Kidney epithelial cell (primary cell): ENCODE results near the gene PEX5L. TPM values are rescaled to one million over a fixed set of nuclear protein-coding genes. Genes with fewer than 3 reads are reported as not detected.
"Not testable (repeated sequence)": the region's sequence is repeated elsewhere in the genome, so short reads cannot be mapped to it uniquely, and the experiment has no call there.

Experiments used
- DNase-seq: peaks from one replicate; pipeline ENCODE4 v3.0.0-alpha.2; 2010; ENCODE audit warnings: low read depth
- H3K27me3 ChIP-seq: 2 replicates; pipeline ENCODE4 v1.6.0; 2011; ENCODE audit warnings: low read length; ENCODE audit not compliant: control insufficient read depth, insufficient read depth
- H3K36me3 ChIP-seq: 2 replicates; pipeline ENCODE4 v1.5.1; 2011; ENCODE audit warnings: low read length; ENCODE audit not compliant: control insufficient read depth, insufficient read depth
- H3K4me3 ChIP-seq: 2 replicates; pipeline ENCODE4 v1.5.1; 2011; ENCODE audit warnings: low read depth, mild to moderate bottlenecking, control low read depth, low read length
- total RNA-seq: library from RNA; depleted of rRNA; stranded (reverse); fragments of >200 nt; gene quantifications from 2 replicates; pipeline ENCODE4 v1.2.3, GENCODE V29; 2015
- TF ChIP-seq, protein P1 (sequence below): IDR thresholded peaks from 2 replicates; pipeline ENCODE4 v1.5.1; 2011; ENCODE audit warnings: mild to moderate bottlenecking, moderate library complexity, low read length, control low read depth, inconsistent platforms; ENCODE audit not compliant: insufficient read depth, poor library complexity, severe bottlenecking

PEX5L gene
- total RNA-seq, 1 donor from 2014 or later, result 0.04 TPM

DNA sequence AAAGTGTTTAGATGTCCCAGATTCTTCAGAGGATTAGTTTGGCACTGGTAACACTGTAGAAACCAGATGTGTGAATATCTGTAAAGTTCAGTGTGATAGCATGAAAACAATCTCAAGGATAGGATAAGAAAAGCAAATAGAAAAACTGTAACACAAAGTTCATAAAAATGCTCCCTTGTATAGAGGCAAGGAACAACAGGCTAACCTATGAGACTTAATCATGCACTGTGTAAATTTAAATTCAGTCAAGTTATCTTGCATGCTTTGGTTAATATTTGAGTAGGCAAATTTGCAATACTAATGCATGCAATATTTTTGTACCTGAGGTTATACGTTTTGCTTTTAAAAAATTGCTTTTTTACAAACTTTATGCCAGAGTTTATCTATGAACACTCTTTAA lies 239.5 kb downstream of the PEX5L start:
- TF ChIP-seq, protein P1, sequence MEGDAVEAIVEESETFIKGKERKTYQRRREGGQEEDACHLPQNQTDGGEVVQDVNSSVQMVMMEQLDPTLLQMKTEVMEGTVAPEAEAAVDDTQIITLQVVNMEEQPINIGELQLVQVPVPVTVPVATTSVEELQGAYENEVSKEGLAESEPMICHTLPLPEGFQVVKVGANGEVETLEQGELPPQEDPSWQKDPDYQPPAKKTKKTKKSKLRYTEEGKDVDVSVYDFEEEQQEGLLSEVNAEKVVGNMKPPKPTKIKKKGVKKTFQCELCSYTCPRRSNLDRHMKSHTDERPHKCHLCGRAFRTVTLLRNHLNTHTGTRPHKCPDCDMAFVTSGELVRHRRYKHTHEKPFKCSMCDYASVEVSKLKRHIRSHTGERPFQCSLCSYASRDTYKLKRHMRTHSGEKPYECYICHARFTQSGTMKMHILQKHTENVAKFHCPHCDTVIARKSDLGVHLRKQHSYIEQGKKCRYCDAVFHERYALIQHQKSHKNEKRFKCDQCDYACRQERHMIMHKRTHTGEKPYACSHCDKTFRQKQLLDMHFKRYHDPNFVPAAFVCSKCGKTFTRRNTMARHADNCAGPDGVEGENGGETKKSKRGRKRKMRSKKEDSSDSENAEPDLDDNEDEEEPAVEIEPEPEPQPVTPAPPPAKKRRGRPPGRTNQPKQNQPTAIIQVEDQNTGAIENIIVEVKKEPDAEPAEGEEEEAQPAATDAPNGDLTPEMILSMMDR, result no peak
- H3K27me3 ChIP-seq, result no peaks in the 10 kb centered on the region
- no peak overlapping the region for H3K4me3 ChIP-seq
- DNase-seq, result no peak
- no peaks in the 10 kb centered on the region for H3K36me3 ChIP-seq

DNA sequence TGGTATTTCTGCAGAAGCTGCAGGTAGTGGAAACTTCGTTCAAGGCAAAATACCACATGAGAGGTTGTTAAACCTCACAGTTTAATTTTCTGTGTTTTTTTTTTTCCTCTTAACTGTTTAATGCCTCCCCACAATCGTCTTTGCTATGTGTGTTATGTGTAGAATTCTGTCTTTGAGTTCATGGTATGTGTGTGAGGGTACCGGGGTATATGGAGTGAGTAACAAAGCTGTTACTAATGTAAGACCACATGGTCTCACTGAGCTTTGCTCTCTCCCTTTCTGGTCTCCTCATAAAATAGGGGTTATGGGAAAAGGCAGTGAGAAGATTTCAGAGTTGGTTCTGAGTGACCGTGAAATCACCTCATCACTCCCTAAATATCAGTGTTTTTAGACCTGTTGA lies 240.3 kb downstream of the PEX5L start:
- Histone ChIP-seq H3K4me3 (no peak overlapping the region), H3K36me3 (no peaks in the 10 kb centered on the region), H3K27me3 (no peaks in the 10 kb centered on the region)
- no peak for DNase-seq
- TF ChIP-seq, protein P1, result no peak

DNA sequence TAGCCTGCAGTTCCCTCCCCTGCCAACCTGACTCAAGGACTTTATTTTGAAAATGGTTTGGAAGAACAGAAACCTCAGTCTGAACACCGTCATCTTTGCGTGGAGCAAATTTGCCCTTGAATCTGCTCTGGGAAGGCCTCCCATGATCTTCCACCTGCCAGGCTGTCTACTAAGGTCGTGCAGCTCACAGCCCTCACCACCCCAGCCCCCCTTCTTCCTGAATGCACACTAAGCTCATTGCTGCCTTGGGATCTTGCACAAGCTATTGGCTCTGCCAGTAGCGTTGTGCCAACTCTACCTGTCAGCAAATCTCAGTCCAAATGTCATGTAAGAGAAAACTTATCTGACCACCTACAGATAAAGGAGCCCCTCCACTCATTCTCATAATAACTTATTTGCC lies 242.4 kb downstream of the PEX5L start:
- H3K27me3 ChIP-seq, result no peaks in the 10 kb centered on the region
- TF ChIP-seq, protein P1, result no peak
- DNase-seq, result no peak
- H3K36me3 ChIP-seq, result no peaks in the 10 kb centered on the region
- H3K4me3 ChIP-seq, result no peak overlapping the region

DNA sequence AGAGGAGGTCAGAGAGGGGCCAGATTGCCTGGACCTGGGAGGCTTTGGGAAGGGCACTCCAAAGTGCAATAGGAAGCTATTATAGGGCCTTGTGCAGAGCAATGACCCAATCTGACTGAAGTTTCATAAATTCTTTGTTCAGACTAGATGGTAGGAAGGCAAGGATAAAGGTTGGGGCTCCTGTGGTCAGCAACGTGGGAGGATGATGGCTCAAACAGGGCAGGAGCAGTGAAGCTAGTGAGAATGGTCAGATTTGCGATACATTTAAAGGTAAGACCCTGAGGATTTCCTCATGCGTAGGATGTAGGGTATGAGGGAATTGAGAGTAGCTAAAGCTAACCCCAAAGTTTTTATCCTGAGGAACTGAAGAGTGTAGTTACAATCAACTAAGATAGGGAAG lies 244.9 kb downstream of the PEX5L start:
- Histone ChIP-seq H3K36me3 (no peaks in the 10 kb centered on the region), H3K27me3 (no peaks in the 10 kb centered on the region), H3K4me3 (no peak overlapping the region)
- TF ChIP-seq, protein P1, result no peak
- DNase-seq, result no peak

DNA sequence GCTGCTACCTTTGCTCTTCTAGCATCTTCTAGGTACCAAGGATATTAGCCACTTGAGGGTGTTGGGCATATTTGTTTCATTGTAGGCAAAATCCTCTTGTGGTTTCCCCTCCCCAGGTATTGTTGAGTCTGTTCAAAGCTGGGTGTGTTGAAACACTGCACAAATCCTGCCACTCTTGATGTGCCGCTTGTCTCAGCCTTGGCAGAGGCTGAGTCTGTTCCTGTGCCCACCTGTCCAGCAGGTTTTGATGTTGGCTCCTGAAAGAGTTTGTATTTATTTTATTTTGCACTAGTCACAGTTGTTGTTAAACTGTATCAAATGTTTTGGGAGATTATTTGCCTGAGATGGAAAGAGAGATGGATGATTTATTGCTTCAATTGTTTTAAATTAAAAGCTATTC lies 247.7 kb downstream of the PEX5L start:
- no peaks in the 10 kb centered on the region for H3K27me3 ChIP-seq
- no peak for DNase-seq
- TF ChIP-seq, protein P1, result no peak
- no peaks in the 10 kb centered on the region for H3K36me3 ChIP-seq
- H3K4me3 ChIP-seq, result no peak overlapping the region

DNA sequence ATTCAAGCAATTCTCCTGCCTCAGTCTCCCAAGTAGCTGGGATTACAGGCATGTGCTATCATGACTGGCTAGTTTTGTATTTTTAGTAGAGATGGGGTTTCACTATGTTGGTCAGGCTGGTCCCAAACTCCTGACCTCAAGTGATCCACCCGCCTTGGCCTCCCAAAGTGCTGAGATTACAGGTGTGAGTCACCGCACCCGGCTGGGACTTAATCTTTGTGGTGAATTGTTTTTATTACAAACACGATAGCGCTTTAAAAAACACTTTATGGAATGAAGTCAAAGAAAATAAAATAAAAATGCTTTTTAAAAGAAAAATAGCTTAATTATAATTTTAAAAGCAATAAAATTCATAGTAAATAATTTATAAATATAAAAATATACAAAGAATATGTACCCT lies 253.9 kb downstream of the PEX5L start:
- not testable (repeated sequence) for H3K36me3 ChIP-seq, H3K27me3 ChIP-seq, H3K4me3 ChIP-seq, DNase-seq
